Loucy (cell line): ENCODE data around the gene C11orf71.

Experiments
- CTCF ChIP-seq: fragments of 200-600 bp; sonication (generic); conservative IDR thresholded peaks from 2 replicates; pipeline ENCODE4 v1.5.1; 2014; ENCODE audit warnings: mild to moderate bottlenecking, antibody characterized with exemption, low read length
- EZH2phosphoT487 ChIP-seq: fragments of 200-600 bp; IDR thresholded peaks from 2 replicates; pipeline ENCODE4 v1.6.1; 2018; ENCODE audit warnings: antibody characterized with exemption, mild to moderate bottlenecking, moderate library complexity, borderline replicate concordance

- TF ChIP-seq CTCF (peak; percentile 41; the same call in 1 of the 2 replicates), EZH2phosphoT487 (no peak)
Observed at GRCh38 chr11:114400915-114401223, 558 bp upstream of the C11orf71 start.
